Activated CD8-positive, alpha-beta memory T cell treated with anti-CD3 and anti-CD28 coated beads for 1 hour (primary cell): ENCODE data around the gene STX8.
A peak's percentile ranks its signal among the peaks of the same experiment; 100 is the strongest.

Source experiments
- DNase-seq, 2 donors: peaks; one replicate each; pipeline ENCODE4 v3.0.0-alpha.2; 2020; ENCODE audit warnings: low read depth in 1 of 2; ENCODE audit errors: extremely low read depth in 1 of 2

STX8 gene

DNA sequence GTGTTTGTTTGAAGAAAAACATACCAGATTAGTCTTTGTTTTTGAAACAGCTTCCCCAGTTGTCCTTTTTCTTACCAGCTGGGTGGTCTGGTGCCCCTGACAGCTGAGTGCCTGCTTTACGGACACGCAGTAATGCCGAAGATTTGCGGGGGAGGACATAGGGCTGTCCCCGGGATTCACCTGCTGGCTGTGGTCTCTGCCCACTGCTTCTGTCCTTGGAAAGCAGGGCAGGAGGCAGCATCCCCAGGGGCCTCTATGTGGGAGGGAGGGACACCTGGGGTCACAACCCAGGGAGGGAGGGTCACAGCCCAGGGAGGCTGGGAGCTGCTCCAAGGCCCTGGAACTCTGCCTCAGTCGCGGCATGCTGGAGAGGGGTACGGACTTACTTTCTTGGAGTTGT lies 332.6 kb downstream of the STX8 start:
- DNase-seq = no peak

DNA sequence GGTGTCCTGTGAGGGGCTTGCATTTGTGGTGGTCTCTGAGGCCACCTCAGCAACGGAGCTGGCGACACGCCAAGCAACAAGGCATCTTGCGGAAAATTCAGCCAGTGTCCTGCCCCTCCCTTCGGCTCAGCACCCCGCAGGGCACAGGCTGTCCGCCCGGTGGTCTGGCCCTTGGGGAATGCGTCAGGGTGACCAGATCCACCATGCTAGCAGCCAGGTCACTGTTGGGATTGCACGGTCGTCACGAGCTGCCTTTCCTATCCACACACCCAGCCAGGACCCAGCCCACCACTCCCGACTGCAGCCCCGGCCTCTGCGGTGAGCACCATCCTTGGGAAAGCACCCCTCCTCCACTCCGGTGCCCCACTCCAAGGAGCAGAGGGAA lies 333.1 kb downstream of the STX8 start:
- DNase-seq = no peak

- no peak for DNase-seq
Observed at GRCh38 chr17:9241774-9242496, 333.7 kb downstream of the STX8 start.

DNA sequence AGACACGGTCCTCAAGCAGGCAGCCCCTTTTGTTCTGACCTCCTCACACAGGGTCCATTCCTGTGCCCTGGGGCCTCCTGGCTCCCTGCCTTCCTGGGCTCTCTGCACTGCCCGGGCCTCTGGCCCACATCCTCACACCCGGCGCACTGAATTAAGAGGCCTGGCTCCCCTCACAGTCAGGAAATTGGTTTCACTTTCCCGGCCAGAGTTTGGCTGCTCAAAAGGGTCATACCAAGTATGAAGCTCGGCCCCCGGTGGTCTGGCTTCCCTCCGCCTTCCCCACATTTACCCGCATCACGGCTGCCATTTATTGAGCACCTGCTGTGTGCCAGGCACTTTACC lies 334.3 kb downstream of the STX8 start:
- DNase-seq = no peak

DNA sequence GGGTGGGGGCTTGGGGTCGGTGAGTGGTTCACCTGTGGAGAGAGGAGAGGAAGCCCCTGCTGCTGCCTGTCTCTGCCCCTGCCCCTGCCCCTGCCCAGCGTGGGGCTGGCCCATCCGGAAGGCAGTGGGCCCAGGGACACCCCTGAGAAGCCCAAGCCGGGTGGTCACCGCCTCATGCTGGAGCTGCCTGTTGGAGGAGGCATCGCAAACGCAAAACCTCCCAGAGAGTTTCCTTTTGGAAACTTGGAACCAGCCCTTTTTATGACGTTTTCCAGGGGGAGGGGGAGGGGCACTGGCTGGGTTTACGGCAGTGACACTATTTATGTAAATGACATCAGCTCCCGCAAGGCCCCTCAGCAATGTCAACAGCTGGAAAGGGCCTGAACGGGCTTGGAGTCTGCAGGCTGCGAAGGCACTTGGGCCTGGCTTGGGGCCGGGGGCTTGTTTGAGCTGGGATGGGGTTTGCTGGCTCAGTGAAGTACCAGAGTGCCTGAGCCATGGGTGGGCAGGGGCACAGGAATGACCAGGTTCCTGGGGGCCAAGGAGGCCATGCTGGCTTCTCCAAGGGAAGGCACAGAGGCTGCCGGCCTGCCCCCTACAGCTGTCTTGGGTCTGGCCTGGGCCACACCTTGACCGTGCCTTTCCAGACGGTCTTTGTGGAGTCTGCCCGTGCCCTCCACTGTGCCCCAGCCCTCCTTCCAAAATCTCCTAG lies 334.8 kb downstream of the STX8 start:
- DNase-seq = no peak

GRCh38 chr17:9239793-9240658 lies 335.6 kb downstream of the STX8 start:
- DNase-seq = peak; percentile 14 to 53

- no peak for DNase-seq
Observed at GRCh38 chr17:9239246-9239792, 336.3 kb downstream of the STX8 start.

DNA sequence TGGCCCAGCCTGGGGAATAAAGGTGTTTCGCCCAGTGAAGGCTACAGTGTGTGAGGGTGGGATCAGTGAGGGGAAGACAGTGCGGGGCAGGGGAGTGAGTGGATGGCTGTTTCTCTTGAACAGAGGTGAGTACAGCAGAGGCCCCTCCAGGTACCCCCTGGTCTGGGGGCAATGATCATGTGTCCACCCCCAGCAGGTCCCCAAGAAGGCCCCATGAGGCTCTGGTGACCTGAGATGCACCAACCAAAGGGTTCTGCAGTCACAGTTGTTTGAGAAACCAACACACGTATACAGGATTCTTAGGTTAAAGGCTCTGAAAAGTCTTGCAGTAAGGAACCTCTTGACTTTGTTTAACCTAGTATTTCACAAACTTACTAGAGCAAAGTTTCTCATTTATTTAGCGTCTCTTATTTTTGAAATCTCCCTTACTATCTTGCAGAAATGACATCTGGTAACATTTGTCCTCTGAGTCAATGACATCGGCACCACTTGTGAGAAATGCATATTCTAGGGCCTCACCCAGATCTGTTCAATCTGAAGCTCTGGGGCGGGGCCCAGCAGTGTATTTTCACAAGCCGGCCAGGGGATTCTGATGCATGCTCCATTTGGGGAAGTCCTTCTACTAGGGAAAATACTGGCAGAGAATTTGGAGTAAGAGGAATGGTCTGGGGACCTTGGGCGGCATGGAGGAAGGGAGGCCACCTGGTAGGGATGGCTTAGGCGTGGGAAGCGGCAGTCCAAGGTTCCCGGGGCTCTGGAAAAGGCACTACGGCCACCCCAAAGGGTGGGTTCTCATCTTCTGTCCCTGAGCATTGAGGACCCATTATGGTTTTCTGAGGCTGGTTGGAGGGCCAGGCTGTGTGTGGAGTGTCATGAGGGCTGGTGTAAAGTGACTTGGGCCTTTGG lies 337.0 kb downstream of the STX8 start:
- no peak for DNase-seq

- no peak for DNase-seq
Observed at GRCh38 chr17:9237661-9238301, 337.8 kb downstream of the STX8 start.

- DNase-seq = no peak
Observed at GRCh38 chr17:9237053-9237410, 338.6 kb downstream of the STX8 start.

GRCh38 chr17:9236286-9237052 lies 339.2 kb downstream of the STX8 start:
- DNase-seq = no peak

GRCh38 chr17:9235346-9235745 lies 340.3 kb downstream of the STX8 start:
- no peak for DNase-seq

- no peak for DNase-seq
Observed at GRCh38 chr17:9234389-9234945, 341.2 kb downstream of the STX8 start.

- no peak for DNase-seq
Observed at GRCh38 chr17:9233761-9234160, 341.9 kb downstream of the STX8 start.

- no peak for DNase-seq
Observed at GRCh38 chr17:9233271-9233599, 342.4 kb downstream of the STX8 start.

DNA sequence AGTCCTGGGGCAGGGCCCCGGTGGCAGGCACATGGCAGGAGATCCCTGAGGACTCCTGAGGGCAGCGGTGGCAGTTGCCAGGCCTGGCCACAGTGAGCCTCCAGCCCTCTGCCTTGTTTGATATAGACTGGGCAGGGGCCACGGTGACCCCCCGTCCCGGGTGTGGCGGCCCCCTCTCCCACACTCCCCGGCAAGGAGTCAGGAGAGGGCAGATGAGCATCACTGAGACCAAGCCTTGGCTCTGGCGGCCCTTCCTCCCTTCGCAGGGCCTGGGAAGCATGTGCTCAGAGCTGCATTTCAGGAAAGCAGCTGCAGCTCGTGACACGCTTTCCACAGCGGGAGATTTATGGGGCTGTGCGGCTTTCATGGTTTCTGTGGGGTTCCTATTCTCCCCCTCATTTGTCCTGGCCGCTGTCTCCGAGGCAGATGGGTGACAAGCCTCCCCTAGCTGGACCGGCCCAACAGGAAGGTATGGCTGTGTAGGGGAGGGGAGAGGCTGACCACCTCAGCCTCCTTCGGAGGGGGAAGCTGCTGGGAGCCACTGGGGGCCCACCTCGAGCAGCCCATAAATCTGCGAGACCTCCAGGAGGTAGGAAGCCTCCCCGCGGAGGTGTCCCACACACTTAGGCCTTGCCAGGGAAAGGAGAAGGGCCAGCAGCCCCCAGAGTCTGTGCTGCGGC lies 342.9 kb downstream of the STX8 start:
- DNase-seq = no peak

- DNase-seq = no peak
Observed at GRCh38 chr17:9232155-9232475, 343.5 kb downstream of the STX8 start.

GRCh38 chr17:9231449-9232154 lies 344.0 kb downstream of the STX8 start:
- no peak for DNase-seq
